DMS153 treated with DMSO at 0.1 percent for 48 hours (cell line): ENCODE results near the gene WDR5.
A peak's percentile ranks its signal among the peaks of the same experiment; 100 is the strongest.

ENCODE experiments used
- DNase-seq: peaks from one replicate; lab custom pipeline; 2025; ENCODE audit not compliant: unreplicated experiment; lab: John Stamatoyannopoulos, UW

Gene WDR5

DNA sequence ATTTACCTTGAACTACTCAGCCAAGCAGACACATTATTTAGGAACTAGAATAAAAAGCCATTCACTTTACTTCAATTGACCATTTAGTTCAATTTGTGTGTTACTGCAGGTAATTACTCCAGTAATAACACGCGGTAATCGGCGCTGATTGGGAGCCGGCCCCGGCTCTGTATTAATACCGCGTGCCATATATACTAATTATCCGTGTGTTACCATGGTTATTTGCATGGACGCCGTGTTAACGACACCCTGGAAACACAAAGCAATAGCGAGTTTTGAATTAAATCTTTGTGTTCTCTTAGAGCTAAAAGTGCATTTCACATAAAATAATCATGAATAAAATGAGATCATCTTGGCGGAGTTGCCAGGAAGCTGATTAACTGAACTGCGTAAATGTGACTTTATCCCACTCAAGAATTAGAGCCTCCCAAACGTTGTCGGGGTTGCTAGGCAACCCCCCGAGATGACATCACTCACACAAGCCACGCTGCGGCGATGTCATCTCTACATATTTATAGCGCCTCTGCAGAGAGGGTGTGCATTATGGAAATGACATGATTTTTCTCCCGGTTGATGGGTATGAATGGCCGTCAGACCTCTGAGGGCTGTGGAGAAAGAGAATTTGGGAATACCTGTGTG is 69.9 kb downstream of the WDR5 start:
- DNase-seq = peak; percentile 81

DNA sequence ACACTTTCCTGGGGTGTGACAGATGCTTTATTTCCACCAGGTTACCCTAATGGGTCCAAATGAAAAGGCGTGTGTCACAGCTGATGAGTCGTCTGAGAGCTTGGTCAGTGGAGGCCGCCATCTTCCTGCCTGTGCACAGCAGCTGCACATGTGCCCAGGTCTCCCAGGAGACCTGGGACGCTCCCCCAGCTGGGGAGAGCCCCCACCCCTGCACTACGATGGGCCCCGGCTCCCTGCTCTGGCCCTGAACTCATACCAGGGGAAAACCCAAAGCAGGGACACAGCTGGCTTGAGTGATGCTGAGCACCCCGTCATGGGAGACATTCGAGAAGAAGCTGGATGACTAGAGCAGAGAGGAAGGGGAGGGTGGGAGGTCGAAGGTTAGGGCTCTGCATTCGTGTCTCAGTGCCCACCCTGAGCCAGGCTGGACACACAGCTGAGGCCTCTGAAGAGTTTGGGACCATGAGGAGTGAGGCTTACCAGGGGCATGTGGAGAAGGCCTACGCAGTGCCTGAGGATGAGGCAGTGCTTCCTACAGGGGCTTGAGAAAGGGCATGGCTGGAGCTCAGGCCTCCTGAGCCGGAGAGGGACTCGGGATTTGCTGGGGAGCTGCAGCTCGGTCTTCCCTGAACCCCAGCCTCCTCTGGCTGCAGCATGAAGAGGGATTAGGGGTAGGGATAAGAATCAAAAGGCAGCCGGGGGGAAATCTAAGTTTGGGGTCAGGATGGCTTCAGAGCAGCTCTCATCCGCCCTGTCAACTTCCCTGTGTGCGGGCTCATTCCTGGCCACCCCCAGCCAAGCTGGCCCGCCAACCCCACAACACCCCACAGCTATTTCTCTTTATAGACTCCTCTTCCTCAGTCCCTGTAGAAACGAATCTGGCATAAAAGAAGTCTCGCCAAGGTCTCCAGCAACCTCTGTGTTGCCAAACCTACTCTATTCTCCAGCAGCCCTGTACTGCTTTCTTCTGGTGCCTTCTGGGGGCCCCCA is 70.7 kb downstream of the WDR5 start:
- DNase-seq = no peak

- DNase-seq = no peak
Observed at GRCh38 chr9:134208310-134208841, 72.5 kb downstream of the WDR5 start.

DNA sequence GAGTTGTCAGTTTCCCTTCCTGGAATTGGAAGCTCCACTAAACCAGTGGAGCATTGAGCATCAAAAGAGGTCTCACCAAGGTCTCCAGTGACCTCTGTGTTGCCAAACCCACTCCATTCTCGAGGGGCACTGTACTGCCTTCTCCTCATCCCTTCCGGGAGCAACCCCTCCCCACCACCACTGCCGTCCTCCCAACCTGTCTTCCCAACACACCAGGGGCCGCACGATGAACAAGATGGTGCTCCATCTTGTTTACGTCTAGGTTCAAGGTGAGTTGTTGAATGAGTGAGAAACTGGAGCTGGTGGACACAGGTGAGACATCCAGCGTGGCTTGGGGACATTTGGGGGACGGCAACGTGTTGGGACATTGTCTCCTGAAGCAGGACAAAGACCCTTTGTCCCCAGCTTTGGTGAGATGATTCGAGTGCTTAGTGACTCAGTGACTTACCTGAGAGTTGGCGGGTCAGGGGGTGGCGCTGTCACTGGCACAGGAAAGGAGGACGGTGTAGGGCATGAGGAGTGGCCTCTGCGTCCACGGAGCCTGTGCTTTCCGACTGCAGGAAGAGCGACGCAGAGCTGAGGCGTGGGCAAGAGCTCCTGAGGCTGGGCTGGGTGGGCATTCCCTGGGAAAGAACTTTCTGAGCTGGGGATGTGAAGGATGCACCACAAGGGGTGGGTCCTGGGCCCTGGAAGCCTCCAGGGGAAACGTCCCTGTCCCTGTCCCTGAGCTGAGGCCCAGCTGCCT is 73.3 kb downstream of the WDR5 start:
- no peak for DNase-seq
